Measurements from ENCODE around the gene SIMC1.
A peak's percentile ranks its signal among the peaks of the same experiment; 100 is the strongest.

SIMC1 gene

DNA sequence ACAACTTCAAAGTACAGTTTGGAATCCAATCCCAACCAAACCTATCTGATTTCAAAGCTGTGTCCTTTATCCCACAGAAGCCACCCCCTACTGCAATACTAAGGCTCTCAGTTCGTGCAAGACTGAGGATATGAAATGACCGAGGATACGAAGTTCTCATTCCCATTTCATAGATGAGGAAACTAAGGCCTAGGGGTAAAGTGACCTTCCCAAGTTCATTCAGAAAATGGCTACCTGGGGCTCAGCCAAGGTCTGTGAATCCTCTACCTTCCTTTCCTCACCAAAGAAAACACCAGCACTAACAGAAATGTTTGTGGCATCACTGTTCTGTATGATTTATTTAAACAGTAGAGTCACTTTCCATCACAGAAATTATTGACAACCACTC, 117.9 kb downstream of the SIMC1 start:
- Histone ChIP-seq H4K20me1 (ENCODE audit: low read depth, low read length) (no peaks in the 10 kb centered on the region; the same call in 1 of the 2 replicates), H3K36me3 (ENCODE audit: low read length) (no peaks in the 10 kb centered on the region), H3K9me3 (ENCODE audit: insufficient read depth, low read length) (no peaks in the 10 kb centered on the region), H3K9ac (ENCODE audit: low read length) (no peak overlapping the region), H3K4me2 (ENCODE audit: low read depth, low read length, poor library complexity, severe bottlenecking) (no peak overlapping the region), H3F3A (ENCODE audit: insufficient read depth) (0 out of 2 replicates have a peak, but pooled peaks cover 4% of the 10 kb centered on the region), H3K27ac (ENCODE audit: low read depth, low read length) (no peak overlapping the region), H3K4me3 (ENCODE audit: insufficient read depth, low read length, poor library complexity, severe bottlenecking) (no peak overlapping the region), H3K27me3 (ENCODE audit: low read length) (no peaks in the 10 kb centered on the region), H2AFZ (ENCODE audit: low read depth, low read length, severe bottlenecking) (no peak overlapping the region), H3K79me2 (ENCODE audit: insufficient read depth, low read length) (peaks cover 48% of the 10 kb centered on the region), H3K9me2 (replicated peaks; ENCODE audit: insufficient read depth, low read length) (no peaks in the 10 kb centered on the region)
- TF ChIP-seq, protein P1, sequence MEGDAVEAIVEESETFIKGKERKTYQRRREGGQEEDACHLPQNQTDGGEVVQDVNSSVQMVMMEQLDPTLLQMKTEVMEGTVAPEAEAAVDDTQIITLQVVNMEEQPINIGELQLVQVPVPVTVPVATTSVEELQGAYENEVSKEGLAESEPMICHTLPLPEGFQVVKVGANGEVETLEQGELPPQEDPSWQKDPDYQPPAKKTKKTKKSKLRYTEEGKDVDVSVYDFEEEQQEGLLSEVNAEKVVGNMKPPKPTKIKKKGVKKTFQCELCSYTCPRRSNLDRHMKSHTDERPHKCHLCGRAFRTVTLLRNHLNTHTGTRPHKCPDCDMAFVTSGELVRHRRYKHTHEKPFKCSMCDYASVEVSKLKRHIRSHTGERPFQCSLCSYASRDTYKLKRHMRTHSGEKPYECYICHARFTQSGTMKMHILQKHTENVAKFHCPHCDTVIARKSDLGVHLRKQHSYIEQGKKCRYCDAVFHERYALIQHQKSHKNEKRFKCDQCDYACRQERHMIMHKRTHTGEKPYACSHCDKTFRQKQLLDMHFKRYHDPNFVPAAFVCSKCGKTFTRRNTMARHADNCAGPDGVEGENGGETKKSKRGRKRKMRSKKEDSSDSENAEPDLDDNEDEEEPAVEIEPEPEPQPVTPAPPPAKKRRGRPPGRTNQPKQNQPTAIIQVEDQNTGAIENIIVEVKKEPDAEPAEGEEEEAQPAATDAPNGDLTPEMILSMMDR (IDR thresholded peaks at IDR 0.05; ENCODE audit: insufficient read depth, low read length, poor library complexity, severe bottlenecking): no peak
- no peak for TF ChIP-seq EZH2phosphoT487 (conservative IDR thresholded peaks at IDR 0.05; ENCODE audit: low read length)

DNA sequence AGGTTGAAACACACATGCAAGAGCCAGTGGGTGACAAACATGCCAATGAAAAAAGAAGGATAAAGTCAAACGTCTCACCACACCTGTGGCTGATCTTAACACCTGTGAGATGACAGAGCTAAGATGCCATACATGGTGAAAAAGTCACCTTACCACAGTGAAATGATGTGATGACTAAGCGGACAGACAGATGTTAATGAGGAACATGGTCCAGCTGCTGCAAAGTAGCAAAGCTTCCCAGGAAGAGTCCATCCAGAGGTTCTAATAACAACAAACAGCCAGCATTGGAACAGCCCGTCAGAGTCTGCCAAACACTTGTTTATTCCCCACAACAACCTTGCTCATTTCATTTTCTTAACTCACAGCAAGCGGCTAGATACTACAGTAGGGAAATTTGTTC, 121.4 kb downstream of the SIMC1 start:
- H3K9ac ChIP-seq (ENCODE audit: low read length): no peak overlapping the region
- no peaks in the 10 kb centered on the region for H3K27me3 ChIP-seq (ENCODE audit: low read length)
- H3F3A ChIP-seq (ENCODE audit: insufficient read depth): peaks cover 13% of the 10 kb centered on the region; the same call in 1 of the 2 replicates
- H3K27ac ChIP-seq (ENCODE audit: low read depth, low read length): no peak overlapping the region
- no peak overlapping the region for H2AFZ ChIP-seq (ENCODE audit: low read depth, low read length, severe bottlenecking)
- no peaks in the 10 kb centered on the region; the same call in 1 of the 2 replicates for H4K20me1 ChIP-seq (ENCODE audit: low read depth, low read length)
- no peak overlapping the region for H3K4me3 ChIP-seq (ENCODE audit: insufficient read depth, low read length, poor library complexity, severe bottlenecking)
- TF ChIP-seq, protein P1 (IDR thresholded peaks at IDR 0.05; ENCODE audit: insufficient read depth, low read length, poor library complexity, severe bottlenecking): no peak
- TF ChIP-seq EZH2phosphoT487 (conservative IDR thresholded peaks at IDR 0.05; ENCODE audit: low read length): no peak
- no peaks in the 10 kb centered on the region for H3K9me3 ChIP-seq (ENCODE audit: insufficient read depth, low read length)
- H3K79me2 ChIP-seq (ENCODE audit: insufficient read depth, low read length): peaks cover 44% of the 10 kb centered on the region
- no peaks in the 10 kb centered on the region for H3K36me3 ChIP-seq (ENCODE audit: low read length)
- H3K4me2 ChIP-seq (ENCODE audit: low read depth, low read length, poor library complexity, severe bottlenecking): peak overlapping the region; percentile 23
- no peaks in the 10 kb centered on the region for H3K9me2 ChIP-seq (replicated peaks; ENCODE audit: insufficient read depth, low read length)

DNA sequence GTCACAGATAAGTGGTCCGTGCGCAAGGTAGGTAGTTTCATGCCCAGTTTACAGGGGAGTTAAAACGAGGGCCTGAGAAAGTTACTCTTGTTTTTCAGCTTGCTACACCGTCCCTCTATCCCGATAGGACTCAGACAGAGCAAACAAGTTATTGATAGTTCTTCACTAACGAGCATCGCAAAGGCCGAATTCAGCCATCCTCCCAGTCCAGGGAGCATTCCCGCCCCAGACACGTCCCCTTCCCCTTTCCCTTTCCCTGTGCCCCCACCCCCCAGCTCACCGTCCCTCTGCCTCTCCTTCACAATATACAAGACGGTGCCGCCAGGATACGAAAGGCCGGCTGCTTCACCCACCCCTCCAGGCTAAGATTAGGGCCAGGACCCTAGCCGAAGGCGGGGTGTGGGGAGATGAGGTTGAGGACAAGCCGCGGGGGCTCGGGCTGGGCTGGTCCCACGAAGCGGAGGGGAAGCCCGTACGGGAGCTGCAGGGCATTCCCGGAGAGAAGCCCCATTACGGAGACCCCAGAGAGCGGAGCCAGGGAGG, 122.7 kb downstream of the SIMC1 start:
- Histone ChIP-seq H3K27ac (ENCODE audit: low read depth, low read length) (peak overlapping the region; percentile 49; the same call in 1 of the 2 replicates), H4K20me1 (ENCODE audit: low read depth, low read length) (no peaks in the 10 kb centered on the region; the same call in 1 of the 2 replicates), H3K9me2 (replicated peaks; ENCODE audit: insufficient read depth, low read length) (no peaks in the 10 kb centered on the region), H3K9me3 (ENCODE audit: insufficient read depth, low read length) (no peaks in the 10 kb centered on the region), H3K27me3 (ENCODE audit: low read length) (no peaks in the 10 kb centered on the region), H3K36me3 (ENCODE audit: low read length) (no peaks in the 10 kb centered on the region), H3K9ac (ENCODE audit: low read length) (peak overlapping the region; percentile 77), H3K79me2 (ENCODE audit: insufficient read depth, low read length) (peaks cover 41% of the 10 kb centered on the region), H3K4me3 (ENCODE audit: insufficient read depth, low read length, poor library complexity, severe bottlenecking) (peak overlapping the region; percentile 80), H3F3A (ENCODE audit: insufficient read depth) (peaks cover 13% of the 10 kb centered on the region; the same call in 1 of the 2 replicates), H3K4me2 (ENCODE audit: low read depth, low read length, poor library complexity, severe bottlenecking) (peak overlapping the region; percentile 77), H2AFZ (ENCODE audit: low read depth, low read length, severe bottlenecking) (peak overlapping the region; percentile 92)
- TF ChIP-seq EZH2phosphoT487 (conservative IDR thresholded peaks at IDR 0.05; ENCODE audit: low read length): no peak
- TF ChIP-seq, protein P1 (IDR thresholded peaks at IDR 0.05; ENCODE audit: insufficient read depth, low read length, poor library complexity, severe bottlenecking): no peak
